HepG2 (cell line): ENCODE measurements around the gene RBBP5. TPM values are rescaled to one million over a fixed set of nuclear protein-coding genes. Genes with fewer than 3 reads are reported as not detected.

Experiments used
- ATAC-seq: fragments of 200-7000 bp; cut with Tn5 transposase; 3 replicates; pipeline ENCODE4 v1.9.1; 2020; ENCODE audit warnings: mild to moderate bottlenecking, moderate library complexity
- BruUV-seq: library from RNA; stranded (reverse); fragments of 400-500 nt; replicated peaks from 2 replicates; lab custom pipeline; 2021; lab: Mats Ljungman, UMichigan
- CTCF ChIA-PET: fragments of 300-600 bp; formaldehyde crosslinking; extraction: SDS; loops from one replicate; lab custom pipeline; 2021; ENCODE audit warnings: low total read pairs, inconsistent platforms, low intra/inter-chr PET ratio; lab: Yijun Ruan, JAX
- POLR2A ChIA-PET: fragments of 350-600 bp; sonication (Branson Sonifier 250); formaldehyde crosslinking; loops from one replicate; lab custom pipeline; 2020; ENCODE audit warnings: antibody characterized with exemption, inconsistent platforms; lab: Yijun Ruan, JAX
- DNase-seq: peaks from one replicate; pipeline ENCODE4 v3.0.0-alpha.2; 2015; ENCODE audit warnings: low spot score
- FAIRE-seq: peaks from 3 replicates; lab custom pipeline; 2011; peaks lifted over from hg19 to GRCh38; lab: Jason Lieb, UNC
- H2AFZ ChIP-seq: one replicate; pipeline ENCODE4 v1.6.1; 2011; ENCODE audit warnings: low read length, inconsistent platforms
- H3K27ac ChIP-seq: fragments of 300-600 bp; 3 replicates; pipeline ENCODE4 v1.8.0; 2011; ENCODE audit warnings: mixed run types, mild to moderate bottlenecking, mixed read lengths, low read length, inconsistent platforms; ENCODE audit not compliant: insufficient read depth; ENCODE audit errors: extremely low read length
- H3K27me3 ChIP-seq, 2 experiments: fragments of 200-600 bp in 1 of 2; 2 replicates in 1 of 2; 3 replicates in 1 of 2; pipeline versions ENCODE4 v1.6.0 to v1.8.0; 2011; ENCODE audit warnings: low read length in 2 of 2, mild to moderate bottlenecking in 2 of 2, moderate library complexity in 2 of 2, inconsistent platforms in 1 of 2; ENCODE audit not compliant: insufficient read depth in 2 of 2, control insufficient read depth in 1 of 2
- H3K36me3 ChIP-seq, 2 experiments: fragments of 200-600 bp in 1 of 2; replicated peaks in 1 of 2; 2 replicates in 1 of 2; 3 replicates in 1 of 2; pipeline versions ENCODE4 v1.5.1 to v1.8.0; 2011; ENCODE audit warnings: low read length in 2 of 2, inconsistent platforms in 1 of 2; ENCODE audit not compliant: insufficient read depth in 2 of 2, control insufficient read depth in 1 of 2
- H3K4me1 ChIP-seq: 2 replicates; pipeline ENCODE4 v1.5.1; 2012; ENCODE audit warnings: low read length, inconsistent platforms; ENCODE audit not compliant: insufficient read depth
- H3K4me2 ChIP-seq: 2 replicates; pipeline ENCODE4 v1.6.0; 2011; ENCODE audit warnings: low read depth, low read length, inconsistent platforms
- H3K4me3 ChIP-seq, 3 experiments: fragments of 200-600 bp in 1 of 3; sonication (generic), shearing (Covaris generic) in 1 of 3; replicated peaks in 1 of 3; 2 replicates each; pipeline ENCODE4 v1.5.1; 2011 to 2016; ENCODE audit warnings: low read length in 3 of 3, inconsistent platforms in 2 of 3, low read depth in 2 of 3, mild to moderate bottlenecking in 2 of 3, control low read depth in 1 of 3, mixed read lengths in 1 of 3; ENCODE audit not compliant: insufficient read depth in 1 of 3
- H3K79me2 ChIP-seq: one replicate; pipeline ENCODE4 v1.6.1; 2011; ENCODE audit warnings: low read length, inconsistent platforms; ENCODE audit not compliant: insufficient read depth
- H3K9ac ChIP-seq: 2 replicates; pipeline ENCODE4 v1.6.0; 2011; ENCODE audit warnings: mild to moderate bottlenecking, low read depth, low read length, inconsistent platforms; ENCODE audit not compliant: insufficient read depth
- H3K9me3 ChIP-seq: 2 replicates; pipeline ENCODE4 v1.5.1; 2012; ENCODE audit warnings: mild to moderate bottlenecking, low read length
- H4K20me1 ChIP-seq: 2 replicates; pipeline ENCODE4 v1.6.0; 2011; ENCODE audit warnings: inconsistent platforms, mild to moderate bottlenecking, low read length, moderate library complexity; ENCODE audit not compliant: insufficient read depth
- NFATC3 ChIP-seq: sonication (generic); formaldehyde crosslinking; IDR thresholded peaks from 2 replicates; pipeline ENCODE4 v1.5.1; 2020; ENCODE audit warnings: mild to moderate bottlenecking, missing genetic modification reagents
- TAF15 ChIP-seq: fragments of 200-400 bp; formaldehyde crosslinking; IDR thresholded peaks from one replicate; pipeline ENCODE4 v1.6.1; 2018; ENCODE audit warnings: mild to moderate bottlenecking, low read depth, low read length; ENCODE audit not compliant: poor library complexity, severe bottlenecking
- ZBTB7B ChIP-seq: sonication (generic); formaldehyde crosslinking; IDR thresholded peaks from 2 replicates; pipeline ENCODE4 v1.4.0; 2020; ENCODE audit warnings: missing genetic modification reagents
- ZNF549 ChIP-seq: sonication (generic); formaldehyde crosslinking; IDR thresholded peaks from 2 replicates; pipeline ENCODE4 v1.5.0; 2020; ENCODE audit warnings: missing genetic modification reagents
- ZNF660 ChIP-seq: sonication (generic); formaldehyde crosslinking; IDR thresholded peaks from 2 replicates; pipeline ENCODE4 v1.5.1; 2020; ENCODE audit warnings: mild to moderate bottlenecking, low read depth, missing genetic modification reagents, borderline replicate concordance
- WGBS: methylation state at CpG from one replicate; pipeline ENCODE4 v1.1.6; 2017; ENCODE audit warnings: low lambda C conversion rate; 5-methylcytosine and 5-hydroxymethylcytosine counted together
- in situ Hi-C: cut with HindIII; loops from 2 replicates; pipeline ENCODE4 v1.10.0; 2017; ENCODE audit warnings: low pct_unique_long_range_greater_than_20kb; ENCODE audit not compliant: extremely low pct_ligation_motif_present
- intact Hi-C: fragments of 100-400 bp; cut with micrococcal nuclease; formaldehyde crosslinking; loops from one replicate; pipeline ENCODE4 v1.10.0; 2022; ENCODE audit not compliant: unreplicated experiment
- polyA plus RNA-seq, 8 experiments: library from polyadenylated mRNA; depleted of rRNA in 3 of 8; stranded (reverse) in 7 of 8; unstranded in 1 of 8; fragments of >200 nt; fragmentation: Illumina TruSeq in 4 of 8; extraction: Trizol in 4 of 8; gene quantifications; 2 replicates each; pipeline versions ENCODE4 v1.2.1 to v1.2.3, GENCODE V29; 2011 to 2016; ENCODE audit warnings: low read depth in 4 of 8, missing spikeins in 1 of 8, mixed read lengths in 1 of 8; ENCODE audit not compliant: insufficient read depth in 1 of 8
- total RNA-seq, 5 experiments: library from RNA; depleted of rRNA; stranded (reverse); fragments of >200 nt; fragmentation: Illumina TruSeq; extraction: Trizol; gene quantifications; 2 replicates each; pipeline ENCODE4 v1.2.3, GENCODE V29; 2016; ENCODE audit warnings: low read depth in 1 of 5
- TF ChIP-seq, protein P1 (sequence below): sonication (generic); formaldehyde crosslinking; IDR thresholded peaks from 2 replicates; pipeline ENCODE4 v1.4.0; 2020; ENCODE audit warnings: missing genetic modification reagents
- TF ChIP-seq, protein P2 (sequence below): sonication (generic); formaldehyde crosslinking; IDR thresholded peaks from 2 replicates; pipeline ENCODE4 v1.9.0; 2022; ENCODE audit warnings: low read depth, missing genetic modification reagents
- TF ChIP-seq, protein P3 (sequence below): sonication (generic); formaldehyde crosslinking; IDR thresholded peaks from 2 replicates; pipeline ENCODE4 v1.5.1; 2020; ENCODE audit warnings: mild to moderate bottlenecking, missing genetic modification reagents, moderate library complexity
- TF ChIP-seq, protein P4 (sequence below): sonication (generic); formaldehyde crosslinking; IDR thresholded peaks from 2 replicates; pipeline ENCODE4 v1.8.1; 2023; ENCODE audit warnings: missing genetic modification reagents, mild to moderate bottlenecking, borderline replicate concordance
- TF ChIP-seq, protein P5 (sequence below): sonication (generic); formaldehyde crosslinking; IDR thresholded peaks from 2 replicates; pipeline ENCODE4 v1.5.1; 2020; ENCODE audit warnings: missing genetic modification reagents, mild to moderate bottlenecking, borderline replicate concordance
- TF ChIP-seq, protein P6 (sequence below): sonication (generic); formaldehyde crosslinking; IDR thresholded peaks from 2 replicates; pipeline ENCODE4 v1.4.0; 2020; ENCODE audit warnings: missing genetic modification reagents, low read depth, mild to moderate bottlenecking, borderline replicate concordance

The RBBP5 gene
- total and polyA plus RNA-seq, 2 of the 13 experiments (the other 11 are each of a cell fraction or from before 2014, with no cell fraction given), result 6.6 to 17.1 TPM

DNA sequence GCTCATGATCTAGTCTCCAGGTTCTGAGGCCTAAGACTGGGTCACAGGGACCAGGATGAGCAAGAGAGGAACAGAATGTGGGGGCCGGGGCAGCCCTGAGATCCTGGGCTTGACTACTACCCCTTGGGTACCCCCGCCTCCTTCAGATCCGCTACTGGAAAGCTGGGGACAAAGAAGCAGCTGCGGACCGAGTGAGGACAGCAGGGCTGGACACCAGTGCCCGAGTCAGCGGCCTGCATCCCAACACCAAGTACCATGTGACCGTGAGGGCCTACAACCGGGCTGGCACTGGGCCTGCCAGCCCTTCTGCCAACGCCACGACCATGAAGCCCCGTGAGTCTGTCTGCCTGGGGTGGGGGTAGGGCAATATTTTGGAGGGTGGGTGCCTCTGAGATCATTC, 50.0 kb downstream of the RBBP5 start (continued):
- TF ChIP-seq, protein P1, sequence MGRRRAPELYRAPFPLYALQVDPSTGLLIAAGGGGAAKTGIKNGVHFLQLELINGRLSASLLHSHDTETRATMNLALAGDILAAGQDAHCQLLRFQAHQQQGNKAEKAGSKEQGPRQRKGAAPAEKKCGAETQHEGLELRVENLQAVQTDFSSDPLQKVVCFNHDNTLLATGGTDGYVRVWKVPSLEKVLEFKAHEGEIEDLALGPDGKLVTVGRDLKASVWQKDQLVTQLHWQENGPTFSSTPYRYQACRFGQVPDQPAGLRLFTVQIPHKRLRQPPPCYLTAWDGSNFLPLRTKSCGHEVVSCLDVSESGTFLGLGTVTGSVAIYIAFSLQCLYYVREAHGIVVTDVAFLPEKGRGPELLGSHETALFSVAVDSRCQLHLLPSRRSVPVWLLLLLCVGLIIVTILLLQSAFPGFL (CRISPR knock-in tag), result no peak
- TF ChIP-seq ZNF660 (CRISPR knock-in tag), result no peak
- TF ChIP-seq, protein P2, sequence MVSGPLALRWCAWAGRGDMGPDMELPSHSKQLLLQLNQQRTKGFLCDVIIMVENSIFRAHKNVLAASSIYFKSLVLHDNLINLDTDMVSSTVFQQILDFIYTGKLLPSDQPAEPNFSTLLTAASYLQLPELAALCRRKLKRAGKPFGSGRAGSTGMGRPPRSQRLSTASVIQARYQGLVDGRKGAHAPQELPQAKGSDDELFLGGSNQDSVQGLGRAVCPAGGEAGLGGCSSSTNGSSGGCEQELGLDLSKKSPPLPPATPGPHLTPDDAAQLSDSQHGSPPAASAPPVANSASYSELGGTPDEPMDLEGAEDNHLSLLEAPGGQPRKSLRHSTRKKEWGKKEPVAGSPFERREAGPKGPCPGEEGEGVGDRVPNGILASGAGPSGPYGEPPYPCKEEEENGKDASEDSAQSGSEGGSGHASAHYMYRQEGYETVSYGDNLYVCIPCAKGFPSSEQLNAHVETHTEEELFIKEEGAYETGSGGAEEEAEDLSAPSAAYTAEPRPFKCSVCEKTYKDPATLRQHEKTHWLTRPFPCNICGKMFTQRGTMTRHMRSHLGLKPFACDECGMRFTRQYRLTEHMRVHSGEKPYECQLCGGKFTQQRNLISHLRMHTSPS (CRISPR knock-in tag), result no peak
- TF ChIP-seq, protein P3, sequence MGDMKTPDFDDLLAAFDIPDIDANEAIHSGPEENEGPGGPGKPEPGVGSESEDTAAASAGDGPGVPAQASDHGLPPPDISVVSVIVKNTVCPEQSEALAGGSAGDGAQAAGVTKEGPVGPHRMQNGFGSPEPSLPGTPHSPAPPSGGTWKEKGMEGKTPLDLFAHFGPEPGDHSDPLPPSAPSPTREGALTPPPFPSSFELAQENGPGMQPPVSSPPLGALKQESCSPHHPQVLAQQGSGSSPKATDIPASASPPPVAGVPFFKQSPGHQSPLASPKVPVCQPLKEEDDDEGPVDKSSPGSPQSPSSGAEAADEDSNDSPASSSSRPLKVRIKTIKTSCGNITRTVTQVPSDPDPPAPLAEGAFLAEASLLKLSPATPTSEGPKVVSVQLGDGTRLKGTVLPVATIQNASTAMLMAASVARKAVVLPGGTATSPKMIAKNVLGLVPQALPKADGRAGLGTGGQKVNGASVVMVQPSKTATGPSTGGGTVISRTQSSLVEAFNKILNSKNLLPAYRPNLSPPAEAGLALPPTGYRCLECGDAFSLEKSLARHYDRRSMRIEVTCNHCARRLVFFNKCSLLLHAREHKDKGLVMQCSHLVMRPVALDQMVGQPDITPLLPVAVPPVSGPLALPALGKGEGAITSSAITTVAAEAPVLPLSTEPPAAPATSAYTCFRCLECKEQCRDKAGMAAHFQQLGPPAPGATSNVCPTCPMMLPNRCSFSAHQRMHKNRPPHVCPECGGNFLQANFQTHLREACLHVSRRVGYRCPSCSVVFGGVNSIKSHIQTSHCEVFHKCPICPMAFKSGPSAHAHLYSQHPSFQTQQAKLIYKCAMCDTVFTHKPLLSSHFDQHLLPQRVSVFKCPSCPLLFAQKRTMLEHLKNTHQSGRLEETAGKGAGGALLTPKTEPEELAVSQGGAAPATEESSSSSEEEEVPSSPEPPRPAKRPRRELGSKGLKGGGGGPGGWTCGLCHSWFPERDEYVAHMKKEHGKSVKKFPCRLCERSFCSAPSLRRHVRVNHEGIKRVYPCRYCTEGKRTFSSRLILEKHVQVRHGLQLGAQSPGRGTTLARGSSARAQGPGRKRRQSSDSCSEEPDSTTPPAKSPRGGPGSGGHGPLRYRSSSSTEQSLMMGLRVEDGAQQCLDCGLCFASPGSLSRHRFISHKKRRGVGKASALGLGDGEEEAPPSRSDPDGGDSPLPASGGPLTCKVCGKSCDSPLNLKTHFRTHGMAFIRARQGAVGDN, result no peak
- TF ChIP-seq ZBTB7B (CRISPR knock-in tag), result no peak

DNA sequence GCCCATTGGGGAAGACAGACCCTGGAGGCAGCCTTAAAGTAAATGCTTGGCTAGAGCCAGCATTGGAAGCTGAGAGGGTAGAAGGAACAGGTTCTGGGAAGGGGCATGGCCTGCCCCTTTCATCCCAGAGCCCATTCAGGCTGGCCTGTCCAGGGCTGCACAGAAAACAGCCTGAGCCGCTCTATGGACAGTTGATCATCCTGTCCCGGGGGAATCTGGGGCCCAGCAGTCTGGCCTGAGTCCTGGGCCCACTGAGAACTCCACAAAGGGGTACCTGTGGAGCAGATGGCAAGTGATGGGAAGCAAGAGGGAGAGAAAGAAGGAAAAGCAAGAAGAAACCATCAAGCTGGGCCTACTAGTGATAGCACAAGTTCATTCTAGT, 50.8 kb downstream of the RBBP5 start:
- Histone ChIP-seq H3K27ac (no peak overlapping the region), H3K4me2 (no peak overlapping the region), H3K9me3 (no peaks in the 10 kb centered on the region), H3K27me3 (peaks cover 0 to 25% of the 10 kb centered on the region in 2 experiments; a peak in 3 of 5 replicates), H3K36me3 (no peaks in the 10 kb centered on the region), H3K79me2 (no peaks in the 10 kb centered on the region), H4K20me1 (no peaks in the 10 kb centered on the region), H3K9ac (no peak overlapping the region), H3K4me3 (no peak overlapping the region), H3K4me1 (no peaks in the 10 kb centered on the region), H2AFZ (no peak overlapping the region)
- in situ Hi-C loops, result no loop called here
- intact Hi-C loops, result no loop called here
- TF ChIP-seq, protein P4, sequence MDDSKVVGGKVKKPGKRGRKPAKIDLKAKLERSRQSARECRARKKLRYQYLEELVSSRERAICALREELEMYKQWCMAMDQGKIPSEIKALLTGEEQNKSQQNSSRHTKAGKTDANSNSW (CRISPR knock-in tag), result no peak
- TF ChIP-seq, protein P5, sequence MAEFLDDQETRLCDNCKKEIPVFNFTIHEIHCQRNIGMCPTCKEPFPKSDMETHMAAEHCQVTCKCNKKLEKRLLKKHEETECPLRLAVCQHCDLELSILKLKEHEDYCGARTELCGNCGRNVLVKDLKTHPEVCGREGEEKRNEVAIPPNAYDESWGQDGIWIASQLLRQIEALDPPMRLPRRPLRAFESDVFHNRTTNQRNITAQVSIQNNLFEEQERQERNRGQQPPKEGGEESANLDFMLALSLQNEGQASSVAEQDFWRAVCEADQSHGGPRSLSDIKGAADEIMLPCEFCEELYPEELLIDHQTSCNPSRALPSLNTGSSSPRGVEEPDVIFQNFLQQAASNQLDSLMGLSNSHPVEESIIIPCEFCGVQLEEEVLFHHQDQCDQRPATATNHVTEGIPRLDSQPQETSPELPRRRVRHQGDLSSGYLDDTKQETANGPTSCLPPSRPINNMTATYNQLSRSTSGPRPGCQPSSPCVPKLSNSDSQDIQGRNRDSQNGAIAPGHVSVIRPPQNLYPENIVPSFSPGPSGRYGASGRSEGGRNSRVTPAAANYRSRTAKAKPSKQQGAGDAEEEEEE (CRISPR knock-in tag), result no peak
- no peak for TF ChIP-seq TAF15
- no peak for TF ChIP-seq ZNF549 (CRISPR knock-in tag)
- TF ChIP-seq, protein P6, sequence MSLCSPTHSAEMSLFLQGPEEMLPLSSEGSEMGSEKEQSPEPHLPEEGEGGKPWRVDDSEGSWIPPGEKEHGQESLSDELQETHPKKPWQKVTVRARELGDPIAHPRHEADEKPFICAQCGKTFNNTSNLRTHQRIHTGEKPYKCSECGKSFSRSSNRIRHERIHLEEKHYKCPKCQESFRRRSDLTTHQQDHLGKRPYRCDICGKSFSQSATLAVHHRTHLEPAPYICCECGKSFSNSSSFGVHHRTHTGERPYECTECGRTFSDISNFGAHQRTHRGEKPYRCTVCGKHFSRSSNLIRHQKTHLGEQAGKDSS (CRISPR knock-in tag), result no peak
- TF ChIP-seq NFATC3 (CRISPR knock-in tag), result no peak
- ATAC-seq, result no peak
- no TSS peak for BruUV-seq
- ChIA-PET POLR2A (no interaction called here), CTCF (no interaction called here)
- WGBS, result 0% methylated on average over 2 of the region's 2 CpGs
- no peak for DNase-seq
- FAIRE-seq, result no peak
